ENCODE measurements around the gene CAMTA1. TPM values are rescaled to one million over a fixed set of nuclear protein-coding genes. Genes with fewer than 3 reads are reported as not detected.

CAMTA1 gene
- total RNA-seq, 1 experiment from 2014 or later: 82.2 TPM

DNA sequence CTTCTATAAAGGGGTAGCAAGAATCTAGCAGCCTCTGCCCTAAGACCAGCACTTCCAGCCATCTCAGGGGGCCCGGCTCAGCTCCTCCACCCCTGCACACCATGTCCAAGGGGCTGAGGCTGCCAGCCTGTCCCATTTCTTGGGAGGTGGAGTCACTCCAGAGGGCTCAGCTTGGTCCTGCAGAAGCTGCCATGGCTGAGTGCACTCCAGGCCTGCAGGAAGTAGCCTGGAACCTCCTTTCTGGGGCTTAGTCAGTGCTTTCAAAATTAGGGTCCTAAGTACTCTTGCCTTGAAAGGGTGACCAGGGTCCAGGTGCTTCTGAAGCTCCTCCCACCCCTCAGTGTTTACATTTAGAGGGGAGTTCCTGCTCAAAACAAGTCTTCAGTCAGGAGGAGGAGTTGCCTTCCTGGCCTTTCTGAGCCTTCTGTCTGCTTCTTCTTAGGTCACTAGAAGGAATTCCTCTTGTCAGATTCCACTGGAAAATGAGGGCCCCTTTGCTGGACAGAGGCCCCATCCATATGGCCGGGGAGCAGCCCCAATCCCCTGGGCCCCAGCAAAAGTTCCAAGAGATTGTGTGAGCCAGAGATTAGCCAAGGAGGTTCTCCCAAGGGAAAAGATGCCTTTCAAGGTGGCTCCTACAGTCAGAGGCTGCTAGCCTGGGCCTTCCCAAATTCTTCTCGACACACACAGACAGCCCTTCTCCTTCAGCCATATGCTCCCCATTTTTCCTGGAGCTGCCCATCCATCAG lies 857.7 kb downstream of the CAMTA1 start:
- POLR2A ChIA-PET: no interaction called here
- intact Hi-C loops (cut with micrococcal nuclease; ENCODE audit: unreplicated experiment): loop anchor here (10.0 kb wide), 1 partner anchor 188 kb away; no protein-coding TSS in a partner anchor
- no peak overlapping the region for H3K4me3 ChIP-seq (ENCODE audit: low read depth in 2 of 2, low read length in 2 of 2)
- CTCF ChIA-PET: no interaction called here
- no peaks in the 10 kb centered on the region for H3K36me3 ChIP-seq (ENCODE audit: control insufficient read depth, insufficient read depth, low read length)
- no peaks in the 10 kb centered on the region for H3K4me1 ChIP-seq (ENCODE audit: control insufficient read depth, insufficient read depth, low read length)
- TF ChIP-seq, protein P1, sequence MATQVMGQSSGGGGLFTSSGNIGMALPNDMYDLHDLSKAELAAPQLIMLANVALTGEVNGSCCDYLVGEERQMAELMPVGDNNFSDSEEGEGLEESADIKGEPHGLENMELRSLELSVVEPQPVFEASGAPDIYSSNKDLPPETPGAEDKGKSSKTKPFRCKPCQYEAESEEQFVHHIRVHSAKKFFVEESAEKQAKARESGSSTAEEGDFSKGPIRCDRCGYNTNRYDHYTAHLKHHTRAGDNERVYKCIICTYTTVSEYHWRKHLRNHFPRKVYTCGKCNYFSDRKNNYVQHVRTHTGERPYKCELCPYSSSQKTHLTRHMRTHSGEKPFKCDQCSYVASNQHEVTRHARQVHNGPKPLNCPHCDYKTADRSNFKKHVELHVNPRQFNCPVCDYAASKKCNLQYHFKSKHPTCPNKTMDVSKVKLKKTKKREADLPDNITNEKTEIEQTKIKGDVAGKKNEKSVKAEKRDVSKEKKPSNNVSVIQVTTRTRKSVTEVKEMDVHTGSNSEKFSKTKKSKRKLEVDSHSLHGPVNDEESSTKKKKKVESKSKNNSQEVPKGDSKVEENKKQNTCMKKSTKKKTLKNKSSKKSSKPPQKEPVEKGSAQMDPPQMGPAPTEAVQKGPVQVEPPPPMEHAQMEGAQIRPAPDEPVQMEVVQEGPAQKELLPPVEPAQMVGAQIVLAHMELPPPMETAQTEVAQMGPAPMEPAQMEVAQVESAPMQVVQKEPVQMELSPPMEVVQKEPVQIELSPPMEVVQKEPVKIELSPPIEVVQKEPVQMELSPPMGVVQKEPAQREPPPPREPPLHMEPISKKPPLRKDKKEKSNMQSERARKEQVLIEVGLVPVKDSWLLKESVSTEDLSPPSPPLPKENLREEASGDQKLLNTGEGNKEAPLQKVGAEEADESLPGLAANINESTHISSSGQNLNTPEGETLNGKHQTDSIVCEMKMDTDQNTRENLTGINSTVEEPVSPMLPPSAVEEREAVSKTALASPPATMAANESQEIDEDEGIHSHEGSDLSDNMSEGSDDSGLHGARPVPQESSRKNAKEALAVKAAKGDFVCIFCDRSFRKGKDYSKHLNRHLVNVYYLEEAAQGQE (IDR thresholded peaks at IDR 0.05; ENCODE audit: insufficient read depth in 1 of 2, low read depth in 2 of 2, low read length in 1 of 2): no peak
- no peak for TF ChIP-seq POLR2AphosphoS5 (IDR thresholded peaks at IDR 0.05; ENCODE audit: low read depth, low read length)
- no peak for TF ChIP-seq SIN3A (IDR thresholded peaks at IDR 0.05; ENCODE audit: borderline replicate concordance, insufficient read depth, low read depth, low read length)
- TF ChIP-seq TCF7L2 (IDR thresholded peaks at IDR 0.05; ENCODE audit: low read depth, low read length): no peak
- TF ChIP-seq, protein P2, sequence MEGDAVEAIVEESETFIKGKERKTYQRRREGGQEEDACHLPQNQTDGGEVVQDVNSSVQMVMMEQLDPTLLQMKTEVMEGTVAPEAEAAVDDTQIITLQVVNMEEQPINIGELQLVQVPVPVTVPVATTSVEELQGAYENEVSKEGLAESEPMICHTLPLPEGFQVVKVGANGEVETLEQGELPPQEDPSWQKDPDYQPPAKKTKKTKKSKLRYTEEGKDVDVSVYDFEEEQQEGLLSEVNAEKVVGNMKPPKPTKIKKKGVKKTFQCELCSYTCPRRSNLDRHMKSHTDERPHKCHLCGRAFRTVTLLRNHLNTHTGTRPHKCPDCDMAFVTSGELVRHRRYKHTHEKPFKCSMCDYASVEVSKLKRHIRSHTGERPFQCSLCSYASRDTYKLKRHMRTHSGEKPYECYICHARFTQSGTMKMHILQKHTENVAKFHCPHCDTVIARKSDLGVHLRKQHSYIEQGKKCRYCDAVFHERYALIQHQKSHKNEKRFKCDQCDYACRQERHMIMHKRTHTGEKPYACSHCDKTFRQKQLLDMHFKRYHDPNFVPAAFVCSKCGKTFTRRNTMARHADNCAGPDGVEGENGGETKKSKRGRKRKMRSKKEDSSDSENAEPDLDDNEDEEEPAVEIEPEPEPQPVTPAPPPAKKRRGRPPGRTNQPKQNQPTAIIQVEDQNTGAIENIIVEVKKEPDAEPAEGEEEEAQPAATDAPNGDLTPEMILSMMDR (IDR thresholded peaks at IDR 0.05): no peak
- no peaks in the 10 kb centered on the region for H3K9me3 ChIP-seq (ENCODE audit: control insufficient read depth, insufficient read depth, low read depth, low read length)
- DNase-seq (ENCODE audit: low read depth, low spot score): no peak
- ATAC-seq: no peak
- no TSS peak for BruUV-seq (replicated peaks)
- in situ Hi-C loops (cut with HindIII; ENCODE audit: low pct_unique_long_range_greater_than_20kb, low sequenced_read_pairs): no loop called here
- no peak overlapping the region for H3K27ac ChIP-seq (ENCODE audit: low read length)
- H3K27me3 ChIP-seq (ENCODE audit: control insufficient read depth, insufficient read depth, low read length): no peaks in the 10 kb centered on the region

DNA sequence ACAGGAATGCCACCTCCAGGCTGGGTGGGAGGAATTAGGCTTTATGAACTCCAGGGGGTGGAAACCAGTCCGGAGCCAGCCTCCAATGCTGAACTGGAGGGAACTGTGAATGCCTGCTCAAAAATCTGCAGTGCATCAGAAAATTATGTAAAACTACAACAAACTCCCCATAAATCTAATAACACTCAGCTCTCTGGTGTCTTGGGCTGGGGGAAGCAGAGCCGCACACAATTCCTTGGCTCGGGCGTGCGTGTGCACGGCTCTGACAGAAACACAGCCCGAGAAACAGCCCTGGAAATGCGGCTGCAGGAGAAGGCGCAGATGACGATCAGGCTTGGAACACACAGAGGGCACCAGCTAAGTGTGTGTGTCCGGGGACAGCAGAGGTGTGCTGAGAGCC lies 858.3 kb downstream of the CAMTA1 start:
- Histone ChIP-seq H3K27me3 (ENCODE audit: control insufficient read depth, insufficient read depth, low read length) (no peaks in the 10 kb centered on the region), H3K9me3 (ENCODE audit: control insufficient read depth, insufficient read depth, low read depth, low read length) (no peaks in the 10 kb centered on the region), H3K4me1 (ENCODE audit: control insufficient read depth, insufficient read depth, low read length) (no peaks in the 10 kb centered on the region), H3K4me3 (ENCODE audit: low read depth in 2 of 2, low read length in 2 of 2) (no peak overlapping the region), H3K27ac (ENCODE audit: low read length) (no peak overlapping the region), H3K36me3 (ENCODE audit: control insufficient read depth, insufficient read depth, low read length) (no peaks in the 10 kb centered on the region)
- CTCF ChIA-PET: interaction anchor here (0.6 kb wide), 1 partner anchor 923 kb away, joined by 10 read pairs; no protein-coding TSS in a partner anchor
- ATAC-seq: no peak
- no peak for TF ChIP-seq POLR2AphosphoS5 (IDR thresholded peaks at IDR 0.05; ENCODE audit: low read depth, low read length)
- TF ChIP-seq, protein P1 (IDR thresholded peaks at IDR 0.05; ENCODE audit: insufficient read depth in 1 of 2, low read depth in 2 of 2, low read length in 1 of 2): no peak
- TF ChIP-seq, protein P2 (IDR thresholded peaks at IDR 0.05): no peak
- no TSS peak for BruUV-seq (replicated peaks)
- in situ Hi-C loops (cut with HindIII; ENCODE audit: low pct_unique_long_range_greater_than_20kb, low sequenced_read_pairs): no loop called here
- DNase-seq (ENCODE audit: low read depth, low spot score): no peak
- POLR2A ChIA-PET: no interaction called here
- intact Hi-C loops (cut with micrococcal nuclease; ENCODE audit: unreplicated experiment): loop anchor here (10.0 kb wide), 1 partner anchor 189 kb away; no protein-coding TSS in a partner anchor
